ENCODE data around the gene CLEC1B.

GRCh38 chr12:9957834-9958233 is 41.1 kb downstream of the CLEC1B start:
- TF ChIP-seq CTCF (IDR thresholded peaks at IDR 0.05; ENCODE audit: low read depth, low read length) (no peak), POLR2A (IDR thresholded peaks at IDR 0.05; ENCODE audit: extremely low read depth, insufficient read length) (no peak), MYC (IDR thresholded peaks at IDR 0.05; ENCODE audit: low read depth, low read length) (no peak)

Data from NB4 (cell line).